NB4 (cell line): ENCODE results near the gene MTMR4.
"Not testable (repeated sequence)": the region's sequence is repeated elsewhere in the genome, so short reads cannot be mapped to it uniquely, and the experiment has no call there.

Experiments used
- POLR2A ChIP-seq: IDR thresholded peaks from 2 replicates; pipeline ENCODE4 v1.6.1; 2011; ENCODE audit warnings: mild to moderate bottlenecking; ENCODE audit not compliant: insufficient read length; ENCODE audit errors: extremely low read depth
- TF ChIP-seq, protein P1 (sequence below): IDR thresholded peaks from 2 replicates; pipeline ENCODE4 v1.6.1; 2011; ENCODE audit warnings: low read depth, low read length
- TF ChIP-seq, protein P2 (sequence below): IDR thresholded peaks from one replicate; pipeline ENCODE4 v1.5.1; 2012; ENCODE audit warnings: low read depth, low read length

DNA sequence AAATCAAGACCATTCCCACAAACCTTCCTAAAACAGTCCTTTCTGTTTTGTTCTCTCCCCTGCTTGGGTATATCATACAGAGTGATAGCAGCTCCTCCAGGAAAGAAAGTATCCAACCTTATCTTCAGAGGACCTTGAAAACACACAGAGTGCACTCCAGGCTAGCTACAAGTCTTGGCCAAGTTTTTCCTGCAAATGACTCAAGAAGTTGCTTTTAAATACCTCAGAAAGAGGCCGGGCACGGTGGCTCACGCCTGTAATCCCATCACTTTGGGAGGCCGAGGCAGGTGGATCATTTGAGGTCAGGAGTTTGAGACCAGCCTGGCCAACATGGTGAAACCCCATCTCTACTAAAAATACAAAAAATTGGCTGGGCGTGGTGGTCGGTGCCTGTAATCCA lies 11.3 kb downstream of the MTMR4 start:
- not testable (repeated sequence) for TF ChIP-seq POLR2A
- TF ChIP-seq, protein P1, sequence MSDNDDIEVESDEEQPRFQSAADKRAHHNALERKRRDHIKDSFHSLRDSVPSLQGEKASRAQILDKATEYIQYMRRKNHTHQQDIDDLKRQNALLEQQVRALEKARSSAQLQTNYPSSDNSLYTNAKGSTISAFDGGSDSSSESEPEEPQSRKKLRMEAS: not testable (repeated sequence)
- TF ChIP-seq, protein P2, sequence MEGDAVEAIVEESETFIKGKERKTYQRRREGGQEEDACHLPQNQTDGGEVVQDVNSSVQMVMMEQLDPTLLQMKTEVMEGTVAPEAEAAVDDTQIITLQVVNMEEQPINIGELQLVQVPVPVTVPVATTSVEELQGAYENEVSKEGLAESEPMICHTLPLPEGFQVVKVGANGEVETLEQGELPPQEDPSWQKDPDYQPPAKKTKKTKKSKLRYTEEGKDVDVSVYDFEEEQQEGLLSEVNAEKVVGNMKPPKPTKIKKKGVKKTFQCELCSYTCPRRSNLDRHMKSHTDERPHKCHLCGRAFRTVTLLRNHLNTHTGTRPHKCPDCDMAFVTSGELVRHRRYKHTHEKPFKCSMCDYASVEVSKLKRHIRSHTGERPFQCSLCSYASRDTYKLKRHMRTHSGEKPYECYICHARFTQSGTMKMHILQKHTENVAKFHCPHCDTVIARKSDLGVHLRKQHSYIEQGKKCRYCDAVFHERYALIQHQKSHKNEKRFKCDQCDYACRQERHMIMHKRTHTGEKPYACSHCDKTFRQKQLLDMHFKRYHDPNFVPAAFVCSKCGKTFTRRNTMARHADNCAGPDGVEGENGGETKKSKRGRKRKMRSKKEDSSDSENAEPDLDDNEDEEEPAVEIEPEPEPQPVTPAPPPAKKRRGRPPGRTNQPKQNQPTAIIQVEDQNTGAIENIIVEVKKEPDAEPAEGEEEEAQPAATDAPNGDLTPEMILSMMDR: not testable (repeated sequence)
